HEK293 (cell line): ENCODE measurements around the gene UGT1A9.

ENCODE experiments used
- CTCF ChIA-PET: fragments of 350-600 bp; formaldehyde crosslinking; extraction: SDS; loops from one replicate; lab custom pipeline; 2021; ENCODE audit warnings: antibody characterized with exemption; lab: Yijun Ruan, JAX
- POLR2A ChIA-PET: fragments of 300-600 bp; formaldehyde crosslinking; extraction: SDS; loops from one replicate; lab custom pipeline; 2020; ENCODE audit warnings: antibody characterized with exemption, inconsistent platforms; lab: Yijun Ruan, JAX
- H3K27ac ChIP-seq: fragments of 200-500 bp; sonication (Bioruptor generic); 2 replicates; pipeline ENCODE4 v1.5.1; 2014; ENCODE audit warnings: low read depth, low read length, control low read depth, inconsistent platforms; ENCODE audit errors: extremely low read depth
- H3K36me3 ChIP-seq, 2 experiments: fragments of 200-500 bp in 1 of 2; sonication (Bioruptor generic) in 1 of 2; 1 replicate in 1 of 2; 2 replicates in 1 of 2; pipeline ENCODE4 v1.5.1; 2014 to 2017; ENCODE audit warnings: inconsistent platforms in 2 of 2, low read length in 2 of 2; ENCODE audit not compliant: control insufficient read depth in 2 of 2, insufficient read depth in 1 of 2
- H3K4me1 ChIP-seq: fragments of 200-500 bp; sonication (Bioruptor generic); 2 replicates; pipeline ENCODE4 v1.5.1; 2014; ENCODE audit warnings: mild to moderate bottlenecking, low read length, inconsistent platforms; ENCODE audit not compliant: control insufficient read depth, insufficient read depth
- H3K4me3 ChIP-seq: 2 replicates; pipeline ENCODE4 v1.5.1; 2011; ENCODE audit warnings: low read depth, mild to moderate bottlenecking, control low read depth, low read length, moderate library complexity
- H3K9me3 ChIP-seq: fragments of 200-500 bp; sonication (Bioruptor generic); 2 replicates; pipeline ENCODE4 v1.5.1; 2014; ENCODE audit warnings: low read depth, low read length, inconsistent platforms; ENCODE audit not compliant: control insufficient read depth, insufficient read depth
- BCL6B ChIP-seq: fragments of 450-650 bp; formaldehyde crosslinking; IDR thresholded peaks from 2 replicates; pipeline ENCODE4 v1.5.1; 2017; ENCODE audit warnings: missing biosample characterization, missing genetic modification characterization
- EGR2 ChIP-seq: fragments of 450-650 bp; formaldehyde crosslinking; IDR thresholded peaks from 2 replicates; pipeline ENCODE4 v1.5.1; 2016; ENCODE audit warnings: low read depth, missing biosample characterization, missing genetic modification characterization
- KLF10 ChIP-seq: fragments of 450-650 bp; IDR thresholded peaks from 2 replicates; pipeline ENCODE4 v1.5.1; 2018; ENCODE audit warnings: missing biosample characterization, mild to moderate bottlenecking, missing genetic modification characterization
- OSR2 ChIP-seq: fragments of 450-650 bp; formaldehyde crosslinking; IDR thresholded peaks from 2 replicates; pipeline ENCODE4 v1.5.1; 2016; ENCODE audit warnings: missing biosample characterization, missing genetic modification characterization
- PRDM1 ChIP-seq: fragments of 450-650 bp; formaldehyde crosslinking; IDR thresholded peaks from 2 replicates; pipeline ENCODE4; 2016; ENCODE audit warnings: missing biosample characterization, missing genetic modification characterization
- SALL2 ChIP-seq: fragments of 450-650 bp; formaldehyde crosslinking; IDR thresholded peaks from 2 replicates; pipeline ENCODE4 v1.5.0; 2017; ENCODE audit warnings: missing biosample characterization, mild to moderate bottlenecking, missing genetic modification characterization, borderline replicate concordance
- ZBTB1 ChIP-seq: fragments of 450-650 bp; formaldehyde crosslinking; IDR thresholded peaks from 2 replicates; pipeline ENCODE4 v1.5.1; 2016; ENCODE audit warnings: missing biosample characterization, missing genetic modification characterization
- ZBTB48 ChIP-seq: fragments of 450-650 bp; formaldehyde crosslinking; IDR thresholded peaks from 2 replicates; pipeline ENCODE4 v1.5.1; 2016; ENCODE audit warnings: missing biosample characterization, missing genetic modification characterization
- ZNF404 ChIP-seq: fragments of 450-650 bp; formaldehyde crosslinking; IDR thresholded peaks from 2 replicates; pipeline ENCODE4 v1.5.1; 2017; ENCODE audit warnings: missing biosample characterization, missing genetic modification characterization
- ZNF518A ChIP-seq: fragments of 450-650 bp; formaldehyde crosslinking; conservative IDR thresholded peaks from 2 replicates; pipeline ENCODE4 v1.5.1; 2016; ENCODE audit warnings: low read depth, missing biosample characterization, missing genetic modification characterization
- ZNF549 ChIP-seq: fragments of 450-650 bp; IDR thresholded peaks from 2 replicates; pipeline ENCODE4 v1.5.1; 2018; ENCODE audit warnings: missing biosample characterization, missing genetic modification characterization, mild to moderate bottlenecking, inconsistent platforms, moderate library complexity
- ZNF560 ChIP-seq: fragments of 450-650 bp; formaldehyde crosslinking; IDR thresholded peaks from 2 replicates; pipeline ENCODE4 v1.5.1; 2017; ENCODE audit warnings: missing biosample characterization, missing genetic modification characterization, borderline replicate concordance
- ZNF843 ChIP-seq: fragments of 450-650 bp; formaldehyde crosslinking; IDR thresholded peaks from 2 replicates; pipeline ENCODE4 v1.5.1; 2016; ENCODE audit warnings: missing biosample characterization, missing genetic modification characterization

The UGT1A9 gene

DNA sequence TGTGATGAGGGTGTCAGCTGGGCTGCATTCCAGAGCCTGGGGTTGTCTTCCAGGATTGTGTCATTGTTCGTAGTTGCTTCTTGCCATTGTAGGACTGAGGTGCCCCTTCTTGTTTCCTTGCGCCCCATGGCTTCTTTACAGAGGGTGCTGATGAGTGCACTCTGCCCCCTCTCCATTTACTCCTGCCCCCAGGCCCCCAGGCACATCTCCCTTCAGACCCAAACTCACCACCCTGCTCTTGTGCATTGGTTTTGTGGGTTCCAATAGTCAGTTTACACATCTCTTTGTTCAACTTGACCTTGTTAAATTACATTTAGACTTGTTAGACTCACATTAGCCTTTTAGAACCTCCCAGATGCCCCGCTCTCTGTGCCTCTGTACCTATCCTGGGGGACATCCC is 149.5 kb downstream of the UGT1A9 start (continued):
- TF ChIP-seq ZNF518A (tag by site-specific recombination), result no peak
- no peak for TF ChIP-seq ZNF560 (tag by site-specific recombination)
- TF ChIP-seq ZBTB48, result no peak
- TF ChIP-seq ZNF549 (tag by site-specific recombination), result no peak

GRCh38 chr2:233821709-233822100 is 150.0 kb downstream of the UGT1A9 start:
- no peak for TF ChIP-seq PRDM1
- TF ChIP-seq OSR2, result no peak
- TF ChIP-seq KLF10 (tag by site-specific recombination), result no peak
- TF ChIP-seq ZBTB1, result no peak
- TF ChIP-seq ZNF404 (tag by site-specific recombination), result no peak
- no peak for TF ChIP-seq SALL2
- no peak for TF ChIP-seq BCL6B
- TF ChIP-seq EGR2 (tag by site-specific recombination), result no peak
- TF ChIP-seq, all 188 proteins: peak for 0
- Histone ChIP-seq H3K4me3 (no peak overlapping the region), H3K36me3 (no peaks in the 10 kb centered on the region), H3K9me3 (no peaks in the 10 kb centered on the region), H3K27ac (no peak overlapping the region), H3K4me1 (peaks cover 3% of the 10 kb centered on the region; the same call in 1 of the 2 replicates)
- CTCF ChIA-PET, result no interaction called here
- POLR2A ChIA-PET, result no interaction called here

DNA sequence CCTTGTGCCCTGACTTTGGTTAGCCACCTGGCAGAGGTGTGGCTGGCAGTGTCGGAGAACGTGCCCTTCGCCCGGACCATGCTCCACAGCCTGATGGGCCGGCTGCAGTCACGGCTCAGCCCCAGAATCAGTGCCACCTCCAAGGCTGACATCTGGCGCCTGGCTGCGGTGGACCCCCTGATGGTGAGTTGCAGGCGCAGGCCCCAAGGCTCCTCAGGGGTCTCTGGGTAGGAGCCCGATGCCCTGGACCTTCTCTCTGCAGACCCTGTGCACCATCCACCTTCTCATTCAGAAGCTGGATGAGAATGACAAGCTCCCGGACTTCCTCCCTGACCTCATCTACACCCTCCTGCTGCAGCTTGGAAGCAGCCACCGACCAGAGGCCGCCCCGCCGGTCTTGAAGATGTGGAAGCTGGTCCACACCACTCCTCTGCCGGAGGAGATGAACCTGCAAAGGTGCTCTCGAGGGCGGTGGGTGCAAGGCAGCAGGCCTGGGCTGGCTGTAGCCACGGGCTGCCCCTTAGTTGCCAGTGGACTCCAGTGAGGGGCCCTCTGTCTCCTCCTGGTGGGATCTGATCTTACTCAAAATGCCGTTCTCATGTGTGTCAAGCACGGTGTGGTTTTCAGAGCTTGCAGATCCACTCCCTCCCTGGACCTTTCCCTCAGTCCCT is 150.5 kb downstream of the UGT1A9 start:
- TF ChIP-seq ZNF843 (tag by site-specific recombination), result no peak
- CTCF ChIA-PET, result no interaction called here
- H3K9me3 ChIP-seq, result no peaks in the 10 kb centered on the region
- H3K4me1 ChIP-seq, result no peaks in the 10 kb centered on the region
- POLR2A ChIA-PET, result no interaction called here
- H3K36me3 ChIP-seq, result no peaks in the 10 kb centered on the region
- H3K4me3 ChIP-seq, result no peak overlapping the region
- no peak overlapping the region for H3K27ac ChIP-seq
